SKM-1 treated with dmso at 0.1 percent for 144 hours (cell line): ENCODE measurements around the gene GPD2.
"Not testable (repeated sequence)": the region's sequence is repeated elsewhere in the genome, so short reads cannot be mapped to it uniquely, and the experiment has no call there.

Experiments used
- DNase-seq: peaks from one replicate; lab custom pipeline; 2025; ENCODE audit not compliant: unreplicated experiment; lab: John Stamatoyannopoulos, UW

GPD2 gene

DNA sequence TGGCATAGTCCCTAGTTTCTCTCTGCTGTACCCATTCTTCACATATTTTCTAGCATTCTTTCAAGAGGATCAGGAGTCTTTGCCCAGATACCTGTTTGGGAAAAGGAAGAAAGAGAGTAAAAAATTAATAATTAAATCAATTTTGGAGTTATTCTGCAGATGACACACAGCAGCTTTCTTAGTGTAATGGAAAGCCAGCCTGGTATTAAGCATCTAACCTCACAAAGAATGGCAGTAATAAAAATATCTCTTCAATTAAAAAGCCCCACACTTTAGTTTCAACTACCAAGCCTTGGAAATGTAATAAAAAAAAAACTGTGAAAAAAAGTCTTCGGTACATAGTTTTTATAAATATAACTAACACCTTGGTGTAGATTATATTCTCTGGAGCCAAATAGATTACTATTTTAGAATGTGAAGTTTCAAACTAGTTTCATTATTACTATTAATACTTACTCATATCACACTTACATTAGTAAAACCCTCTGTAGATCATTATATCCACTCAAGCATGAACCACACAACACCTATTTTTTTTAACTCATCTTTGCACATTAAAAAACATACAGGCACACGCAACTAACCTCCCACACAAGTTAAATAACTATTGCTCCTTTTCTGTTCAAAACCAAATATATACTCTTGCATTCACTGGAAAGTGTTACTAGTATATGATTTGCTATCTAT lies 90.9 kb downstream of the GPD2 start:
- no peak for DNase-seq

DNA sequence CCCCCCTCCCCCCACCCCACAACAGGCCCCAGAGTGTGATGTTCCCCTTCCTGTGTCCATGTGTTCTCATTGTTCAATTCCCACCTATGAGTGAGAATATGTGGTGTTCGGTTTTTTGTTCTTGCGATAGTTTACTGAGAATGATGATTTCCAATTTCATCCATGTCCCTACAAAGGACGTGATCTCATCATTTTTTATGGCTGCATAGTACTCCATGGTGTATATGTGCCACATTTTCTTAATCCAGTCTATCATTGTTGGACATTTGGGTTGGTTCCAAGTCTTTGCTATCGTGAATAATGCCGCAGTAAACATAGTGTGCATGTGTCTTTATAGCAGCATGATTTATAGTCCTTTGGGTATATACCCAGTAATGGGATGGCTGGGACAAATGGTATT lies 92.4 kb downstream of the GPD2 start:
- not testable (repeated sequence) for DNase-seq

DNA sequence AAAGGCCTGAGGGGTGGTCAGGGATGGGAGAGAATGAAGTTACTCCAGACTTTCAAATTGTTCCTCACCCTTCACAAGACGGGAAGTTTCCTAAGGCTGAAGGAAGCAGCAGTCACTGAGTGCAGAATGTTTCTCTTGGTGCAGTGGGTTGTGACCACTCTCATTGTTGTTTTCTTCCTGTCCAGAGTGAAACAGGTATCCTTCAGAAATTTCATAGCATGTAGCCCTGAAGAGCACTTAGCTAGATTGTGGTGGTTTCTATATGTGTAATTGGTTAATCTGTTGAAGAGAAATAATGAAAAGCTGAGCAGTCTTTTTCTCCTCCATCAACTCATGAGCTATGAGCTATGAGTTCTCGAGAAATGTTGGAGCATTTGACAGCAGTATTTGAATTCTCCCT lies 96.8 kb downstream of the GPD2 start:
- DNase-seq = no peak

DNA sequence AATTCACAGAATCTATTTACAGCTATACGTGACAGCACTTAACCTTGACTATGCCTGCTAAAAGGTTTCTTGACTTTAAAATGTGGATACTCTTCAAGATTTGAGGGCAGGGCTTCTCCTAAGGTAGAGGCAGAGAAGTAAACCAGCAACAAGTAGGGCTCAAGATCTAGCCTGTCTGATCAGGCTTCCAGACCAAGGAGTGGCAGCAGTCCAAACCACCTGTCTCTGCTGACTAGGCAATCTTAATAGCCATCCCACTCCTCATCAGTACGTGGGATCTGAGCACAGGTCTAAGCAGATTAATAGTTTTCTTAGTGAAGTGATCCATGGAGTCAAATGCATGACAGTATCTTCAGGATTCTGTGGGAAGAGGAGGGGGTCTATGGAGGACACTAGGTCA lies 100.4 kb downstream of the GPD2 start:
- no peak for DNase-seq

DNA sequence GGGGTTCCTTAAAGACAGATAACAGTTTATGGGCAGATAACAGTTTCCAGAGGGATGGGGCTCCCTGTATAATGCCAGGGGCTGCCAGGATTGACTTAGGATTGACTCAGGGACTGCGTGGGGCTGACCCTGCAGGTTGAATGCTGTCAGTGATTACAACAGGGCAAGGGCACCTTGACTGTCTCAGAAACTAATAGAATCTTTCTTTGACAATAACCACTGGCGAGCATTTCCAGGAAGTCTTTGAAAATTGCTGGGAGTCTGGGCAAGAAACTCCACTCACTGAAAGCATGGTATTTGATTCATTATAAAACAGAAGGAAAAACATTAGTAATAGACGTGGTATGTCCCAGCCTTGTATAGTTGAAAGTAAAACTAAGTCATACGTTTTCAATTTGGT lies 101.0 kb downstream of the GPD2 start:
- no peak for DNase-seq

DNA sequence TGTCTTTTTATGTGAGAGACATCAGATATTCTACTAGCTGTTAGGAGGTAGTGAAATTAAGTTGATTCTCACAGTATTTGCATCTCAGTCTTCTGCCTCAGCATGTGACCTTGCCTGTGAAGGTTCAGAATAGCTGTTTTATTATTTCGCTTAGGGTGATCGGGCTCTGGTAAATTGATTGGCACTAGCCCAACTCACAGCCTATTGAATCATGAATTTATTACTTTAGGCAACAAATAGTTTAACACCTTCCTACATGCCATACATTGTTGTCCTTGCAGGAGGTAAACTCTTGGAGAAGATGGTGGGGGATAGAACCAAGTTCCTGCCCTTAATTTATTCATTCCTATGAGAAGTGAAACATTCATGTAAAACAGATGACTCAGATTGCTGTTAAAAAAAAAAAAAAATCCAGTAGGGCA lies 101.9 kb downstream of the GPD2 start:
- DNase-seq = no peak

DNA sequence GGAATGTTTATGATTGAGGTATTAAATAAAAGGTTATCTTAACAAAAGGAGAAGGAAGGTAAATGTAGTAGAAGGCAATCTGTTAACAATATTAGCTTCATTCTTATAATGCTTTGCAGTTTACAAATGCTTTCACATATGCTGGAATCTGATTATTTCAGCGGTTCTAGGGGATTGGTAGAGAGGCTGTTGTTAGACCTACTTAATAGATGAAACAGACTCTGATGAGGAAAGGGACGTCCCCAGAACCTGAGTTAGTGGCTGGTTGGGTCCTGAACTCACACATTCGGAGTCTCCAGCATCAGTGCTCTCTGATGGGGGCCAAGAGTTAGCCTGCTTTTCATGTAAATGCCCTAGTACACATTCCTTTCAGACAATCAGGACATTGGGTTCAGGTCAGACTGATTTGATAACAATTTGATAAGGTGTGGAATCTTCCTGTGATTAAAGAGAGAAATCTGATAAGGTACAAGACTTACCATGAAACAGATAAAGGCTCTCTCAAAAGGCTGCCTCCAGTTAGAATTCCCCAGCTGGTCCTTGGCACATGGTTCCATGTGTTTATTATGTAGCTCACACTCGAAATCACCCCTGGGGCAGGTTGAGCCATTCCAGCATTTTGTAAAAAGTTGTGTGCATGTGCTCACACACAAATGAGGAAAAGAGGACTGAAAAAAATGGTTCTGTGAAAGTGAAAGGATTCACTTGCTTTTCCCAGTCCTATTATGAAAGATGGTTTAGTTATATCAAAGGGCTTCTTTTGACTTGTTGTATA lies 103.1 kb downstream of the GPD2 start:
- no peak for DNase-seq

DNA sequence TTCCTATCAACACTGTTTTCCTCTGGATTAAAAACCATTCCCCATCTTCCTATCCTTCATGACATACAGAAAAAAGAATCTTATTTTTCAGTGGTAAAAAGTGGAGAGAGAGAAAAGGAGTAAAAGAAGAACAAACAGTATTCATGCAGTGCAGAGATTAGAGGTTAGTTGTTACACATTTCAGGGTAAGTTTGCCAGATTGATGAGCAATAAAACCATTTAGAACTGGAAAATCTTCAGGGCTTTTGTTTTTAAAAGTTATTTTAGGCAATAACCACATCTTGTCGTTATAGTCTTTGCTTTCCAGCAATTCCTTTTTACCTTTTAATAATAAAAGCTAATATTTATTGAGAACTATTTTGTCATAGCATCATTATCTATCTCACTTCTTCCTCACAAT lies 104.5 kb downstream of the GPD2 start:
- no peak for DNase-seq

DNA sequence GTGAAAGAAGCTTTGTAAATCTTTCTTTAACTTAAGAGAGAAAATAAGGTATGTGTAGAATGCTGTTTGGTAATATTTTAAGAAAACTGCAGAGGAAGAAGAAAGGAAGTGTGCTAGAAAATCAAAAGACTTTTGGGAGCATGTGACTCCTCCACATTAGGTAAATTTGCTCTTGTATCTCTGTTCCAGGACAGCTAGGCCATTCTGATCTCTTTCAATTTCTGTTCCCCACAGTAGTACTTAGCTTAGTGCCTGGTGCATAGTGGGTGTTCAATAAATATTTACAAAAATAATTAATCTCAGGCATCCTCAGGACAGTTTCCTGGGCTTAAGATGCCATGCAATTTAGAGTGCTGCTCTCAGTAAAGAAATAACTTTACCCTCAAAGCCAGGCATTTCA lies 105.0 kb downstream of the GPD2 start:
- no peak for DNase-seq

DNA sequence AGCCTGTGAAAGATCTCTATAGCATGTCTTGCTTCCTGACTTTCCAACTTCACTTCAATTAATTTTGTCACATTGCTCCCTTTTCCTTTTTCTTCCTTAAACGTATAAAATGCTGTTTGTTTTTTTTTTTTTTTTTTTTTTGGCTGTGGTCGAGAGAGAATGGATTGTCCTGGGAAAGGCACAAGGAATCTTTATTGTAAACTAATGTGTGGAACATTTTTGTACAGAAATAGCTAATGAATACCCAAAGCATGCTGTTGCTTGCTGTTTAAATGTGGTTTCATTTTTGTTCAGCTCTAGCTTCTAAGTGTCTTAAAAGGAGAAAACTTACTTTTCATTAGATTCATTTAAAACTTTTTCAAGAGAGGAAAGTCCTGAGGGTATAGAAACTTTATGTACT lies 105.5 kb downstream of the GPD2 start:
- DNase-seq = no peak

DNA sequence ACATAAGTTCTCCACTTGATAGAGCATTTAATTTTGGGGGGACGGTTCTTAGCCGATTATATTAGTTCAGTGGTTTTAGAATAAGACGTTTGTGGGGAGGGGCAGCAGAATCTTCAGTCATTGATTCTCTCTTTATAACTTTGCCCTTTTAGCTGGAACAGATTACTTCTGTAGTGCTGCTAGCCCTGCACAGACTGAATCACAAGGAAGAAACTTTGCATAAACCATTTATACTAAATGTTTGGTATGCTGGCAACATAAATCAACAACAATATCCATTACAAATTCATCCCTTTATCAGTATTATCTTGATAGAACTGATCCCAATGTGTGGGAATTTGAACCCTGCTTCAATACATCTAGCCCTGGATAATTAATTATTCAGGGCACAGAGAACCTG lies 112.2 kb downstream of the GPD2 start:
- no peak for DNase-seq

DNA sequence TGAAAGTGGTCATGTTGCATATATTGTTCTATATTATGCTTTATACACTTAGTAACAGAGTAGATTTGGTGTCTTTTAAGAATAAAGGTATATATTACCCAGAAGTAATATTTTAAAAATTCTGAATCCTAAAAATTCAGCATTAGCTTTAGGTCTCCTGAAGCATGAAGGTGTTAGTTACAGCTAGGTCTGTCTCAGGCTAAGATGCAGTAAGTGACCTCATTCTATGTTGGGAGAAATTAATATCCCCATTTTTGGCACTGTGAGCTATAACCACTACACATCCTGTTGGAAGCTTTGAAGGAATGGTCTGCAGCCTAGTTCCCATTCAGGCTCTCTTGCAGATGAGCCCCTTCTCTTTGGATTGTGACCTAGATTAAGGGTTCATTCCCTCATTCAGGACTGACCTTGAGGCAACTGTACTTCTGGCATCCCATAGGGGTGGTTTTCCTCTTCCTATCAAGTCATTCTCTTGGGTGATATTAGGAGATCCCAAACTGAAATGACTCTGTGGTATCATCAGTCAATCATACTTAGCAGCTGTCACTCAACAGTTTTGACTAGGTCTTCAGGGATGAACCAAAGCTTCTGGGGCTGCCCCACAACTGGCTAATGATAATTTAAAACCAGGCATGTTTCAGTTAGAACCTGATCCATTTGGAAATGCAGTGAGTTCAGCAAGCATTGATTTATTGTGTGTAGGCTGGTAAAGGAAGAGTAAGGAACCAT lies 117.7 kb downstream of the GPD2 start:
- no peak for DNase-seq

DNA sequence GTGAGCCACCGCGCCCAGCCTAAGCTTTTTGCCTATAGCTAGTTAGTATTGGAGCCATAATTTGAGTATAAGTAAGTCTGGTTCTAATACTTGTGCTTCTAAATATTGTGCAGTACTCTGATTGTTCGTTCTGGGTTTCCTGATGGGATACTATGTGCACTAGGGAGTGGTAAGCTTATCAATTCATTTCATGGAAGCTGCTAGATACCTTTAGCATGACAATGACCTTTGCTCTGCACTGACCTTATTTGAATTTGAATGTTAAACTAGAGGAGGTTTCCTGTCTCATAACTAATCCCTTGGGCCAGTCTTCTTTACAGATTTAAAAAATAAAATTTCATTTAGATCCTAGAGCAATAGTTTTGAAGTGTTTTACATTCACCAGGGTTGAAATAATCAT lies 125.1 kb downstream of the GPD2 start:
- DNase-seq = no peak

DNA sequence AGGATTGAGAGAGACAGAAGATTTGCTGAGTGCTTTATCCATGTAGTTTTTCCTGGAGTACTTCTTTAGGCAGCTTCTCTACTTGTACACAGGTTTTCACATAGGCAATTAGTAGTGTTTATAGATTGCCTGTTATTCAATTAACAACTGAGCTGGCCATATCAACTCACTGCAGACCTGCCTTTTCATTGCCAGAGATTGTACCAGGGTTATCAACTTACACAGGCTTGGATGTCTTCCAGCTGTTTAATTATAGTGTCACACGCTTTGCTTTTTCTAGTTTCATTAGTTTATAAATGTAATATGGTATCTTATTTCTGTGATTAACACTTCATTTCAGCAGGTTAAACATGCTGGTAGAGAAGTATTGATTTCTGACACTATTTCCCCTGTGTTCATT lies 125.9 kb downstream of the GPD2 start:
- no peak for DNase-seq

DNA sequence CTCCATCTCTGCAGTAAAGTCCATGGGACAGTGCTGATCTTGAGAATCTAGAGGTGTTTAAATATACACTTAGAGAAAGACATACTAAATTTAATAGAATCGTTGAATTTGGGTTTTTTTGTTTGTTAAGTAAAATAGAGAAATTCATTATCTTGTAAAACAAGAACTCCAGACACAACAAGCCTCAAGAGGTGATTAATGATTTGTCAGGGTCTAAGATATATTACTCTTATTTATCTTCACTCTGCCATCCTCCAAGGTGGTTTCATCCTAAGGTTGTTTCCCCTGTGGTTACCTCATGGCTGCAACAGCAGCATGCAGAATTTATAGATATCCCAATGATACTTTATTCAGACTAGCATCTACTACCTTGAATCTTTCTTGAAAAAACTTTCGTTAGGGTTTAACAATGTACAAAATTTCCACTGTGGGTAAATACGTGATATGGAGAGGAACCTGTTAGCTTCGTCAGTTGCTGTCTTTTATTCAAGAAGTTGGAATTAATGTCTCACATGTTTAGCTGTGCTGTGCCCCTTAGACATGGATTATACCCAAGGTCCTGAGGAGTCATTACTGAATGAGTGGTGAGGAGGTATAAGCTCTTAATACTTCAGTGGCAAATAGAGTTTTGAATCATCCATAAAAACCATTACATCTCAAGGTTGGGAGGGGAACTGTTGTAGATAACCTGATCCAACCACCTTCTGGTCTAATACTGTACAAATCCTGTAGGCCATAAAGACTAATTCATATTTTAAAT lies 128.0 kb downstream of the GPD2 start:
- no peak for DNase-seq

DNA sequence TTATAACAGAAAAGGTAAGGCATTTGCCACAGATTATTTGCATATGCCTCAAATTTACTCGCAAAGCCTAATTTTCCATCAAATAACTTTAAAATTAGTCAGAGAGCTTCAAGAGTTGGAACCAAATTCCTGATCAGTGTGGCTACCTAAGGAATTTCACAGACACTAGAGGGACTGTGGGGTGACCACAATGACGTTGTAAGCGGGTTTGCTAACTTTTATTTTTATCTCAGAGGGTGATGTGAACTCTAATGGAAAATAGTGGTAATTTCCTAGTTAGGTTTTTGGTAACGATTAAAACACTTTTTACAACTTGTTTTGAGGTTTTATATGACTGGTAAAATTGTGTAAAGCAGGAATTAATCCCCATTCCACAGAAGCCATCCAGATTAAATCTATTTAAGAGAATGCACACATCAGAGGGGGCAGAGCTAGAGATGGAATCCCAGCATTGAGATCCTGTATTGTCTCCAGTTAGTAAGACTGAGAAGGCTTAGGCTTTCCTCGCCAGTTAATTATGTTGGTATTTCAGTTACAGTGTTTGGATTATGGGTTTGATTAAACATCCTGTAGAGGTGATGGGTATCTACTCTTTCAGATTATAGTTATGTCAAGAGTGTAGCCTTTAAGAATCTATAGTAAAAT lies 129.0 kb downstream of the GPD2 start:
- no peak for DNase-seq

DNA sequence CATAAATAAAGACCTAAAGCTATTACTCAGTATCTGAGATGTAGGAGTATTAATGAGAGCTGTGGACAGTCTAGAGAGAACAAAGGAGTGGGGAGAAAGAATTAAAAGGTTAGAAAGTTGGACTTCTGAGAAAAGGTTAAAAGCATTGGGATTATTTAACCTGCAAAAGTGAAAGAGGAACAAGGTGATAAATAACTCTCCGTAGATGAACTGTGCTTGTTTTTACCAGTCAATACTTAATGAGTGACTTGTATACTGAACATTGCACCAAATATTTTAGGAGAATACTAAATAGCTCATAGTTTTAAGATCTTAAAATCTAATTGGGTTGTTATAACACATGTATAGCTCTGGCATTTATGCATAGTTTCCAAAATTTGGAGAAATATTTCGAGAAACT lies 137.5 kb downstream of the GPD2 start:
- no peak for DNase-seq

DNA sequence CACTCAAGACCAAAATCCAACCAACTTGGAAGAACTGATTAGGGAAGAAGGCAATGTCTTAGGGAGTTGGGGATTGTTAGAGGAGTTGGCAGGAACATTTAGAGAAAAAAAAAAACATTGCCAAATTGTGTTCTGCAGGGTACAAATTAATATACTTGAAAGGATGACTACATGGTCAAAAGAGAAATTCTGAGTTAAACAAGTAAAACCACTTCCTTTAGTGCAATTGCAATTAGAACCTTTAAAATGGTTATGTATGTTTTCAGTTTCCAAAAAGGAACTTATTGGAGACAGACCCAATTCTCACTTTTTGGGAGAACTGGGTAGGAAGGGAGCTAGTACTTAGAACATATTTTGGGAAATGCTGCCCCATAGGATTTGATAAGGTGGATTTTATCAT lies 137.9 kb downstream of the GPD2 start:
- DNase-seq = no peak

DNA sequence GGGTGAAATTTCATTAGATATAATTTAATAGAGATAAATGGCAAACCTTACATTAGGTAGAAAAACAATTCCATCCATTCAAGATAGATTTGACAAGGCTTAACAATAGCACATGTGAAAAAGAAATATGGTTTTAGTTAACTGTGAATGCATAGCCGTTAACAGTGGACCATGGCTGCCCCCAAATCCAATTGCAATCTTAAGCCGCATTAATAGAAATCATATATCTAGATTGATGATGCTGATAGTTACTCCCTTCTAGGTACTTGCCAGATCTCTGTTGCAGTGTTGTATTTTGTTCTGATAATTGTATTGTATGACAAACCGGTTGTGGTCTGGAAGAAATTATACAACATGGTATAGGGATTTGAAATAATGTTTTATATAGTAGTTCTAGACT lies 139.8 kb downstream of the GPD2 start:
- DNase-seq = no peak

DNA sequence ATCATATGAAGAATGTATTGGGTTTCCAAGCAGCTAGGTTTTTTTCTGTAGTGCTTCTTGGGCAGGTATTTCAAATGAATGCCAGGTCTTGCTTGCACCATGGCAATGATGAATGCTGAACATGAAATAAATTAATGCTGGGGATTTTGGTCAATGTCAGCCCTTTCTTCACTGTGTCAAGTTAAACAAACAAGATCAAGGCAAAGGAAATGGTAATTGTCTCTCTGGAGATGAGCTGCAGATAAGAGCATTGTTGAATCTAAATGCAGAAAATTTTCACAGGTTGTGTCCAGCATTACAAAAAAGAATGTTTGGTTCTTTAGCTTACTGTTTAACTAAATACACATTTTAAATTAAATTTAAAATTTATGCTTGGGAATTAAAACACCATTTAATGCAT lies 144.3 kb downstream of the GPD2 start:
- no peak for DNase-seq

DNA sequence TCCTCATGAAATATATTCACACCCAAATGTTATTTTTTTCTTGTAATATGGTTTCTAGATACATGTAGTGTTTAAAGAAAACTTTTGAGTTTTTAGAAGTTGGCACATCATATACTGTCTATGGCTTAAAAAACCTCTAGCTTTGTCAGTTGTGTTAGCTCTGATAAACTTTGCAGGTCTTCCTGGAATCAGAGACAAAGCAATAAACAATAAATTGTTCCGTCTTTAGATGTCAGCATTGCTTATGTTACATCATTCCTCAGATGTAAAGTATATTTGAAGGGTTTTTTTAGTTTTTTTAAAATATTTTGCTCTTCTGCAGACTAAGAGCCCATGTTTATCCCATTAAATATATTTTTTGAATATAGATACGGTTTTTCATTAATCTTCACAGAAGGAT lies 145.1 kb downstream of the GPD2 start:
- no peak for DNase-seq
